NT2/D1 (cell line): ENCODE measurements around the gene PGM1.
"Not testable (repeated sequence)": the region's sequence is repeated elsewhere in the genome, so short reads cannot be mapped to it uniquely, and the experiment has no call there.

ENCODE experiments used
- DNase-seq: peaks from one replicate; pipeline ENCODE4 v3.0.0-alpha.2; 2011; ENCODE audit warnings: low read depth, low spot score
- H3K27me3 ChIP-seq: 2 replicates; pipeline ENCODE4 v1.6.0; 2011; ENCODE audit warnings: mild to moderate bottlenecking; ENCODE audit not compliant: insufficient read length, insufficient read depth
- H3K36me3 ChIP-seq: 2 replicates; pipeline ENCODE4 v1.6.1; 2011; ENCODE audit warnings: mild to moderate bottlenecking, low read length, mixed read lengths; ENCODE audit not compliant: insufficient read depth, insufficient read length
- H3K4me1 ChIP-seq: 2 replicates; pipeline ENCODE4 v1.5.1; 2011; ENCODE audit not compliant: insufficient read depth, insufficient read length
- H3K4me3 ChIP-seq: 2 replicates; pipeline ENCODE4 v1.5.1; 2011; ENCODE audit warnings: low read depth; ENCODE audit not compliant: insufficient read length
- H3K9ac ChIP-seq: 2 replicates; pipeline ENCODE4 v1.6.0; 2011; ENCODE audit warnings: low read depth; ENCODE audit not compliant: insufficient read length
- H3K9me3 ChIP-seq: 2 replicates; pipeline ENCODE4 v1.5.1; 2011; ENCODE audit warnings: mild to moderate bottlenecking, low read length; ENCODE audit not compliant: insufficient read depth
- SUZ12 ChIP-seq: IDR thresholded peaks from 2 replicates; pipeline ENCODE4 v1.6.1; 2011; ENCODE audit not compliant: insufficient read length, insufficient read depth; ENCODE audit errors: extremely low read depth
- YY1 ChIP-seq: IDR thresholded peaks from 2 replicates; pipeline ENCODE4 v1.6.1; 2011; ENCODE audit not compliant: insufficient read length, insufficient read depth
- ZNF274 ChIP-seq: IDR thresholded peaks from 2 replicates; pipeline ENCODE4 v1.6.1; 2011; ENCODE audit warnings: mild to moderate bottlenecking, low read depth, low read length

PGM1 gene

DNA sequence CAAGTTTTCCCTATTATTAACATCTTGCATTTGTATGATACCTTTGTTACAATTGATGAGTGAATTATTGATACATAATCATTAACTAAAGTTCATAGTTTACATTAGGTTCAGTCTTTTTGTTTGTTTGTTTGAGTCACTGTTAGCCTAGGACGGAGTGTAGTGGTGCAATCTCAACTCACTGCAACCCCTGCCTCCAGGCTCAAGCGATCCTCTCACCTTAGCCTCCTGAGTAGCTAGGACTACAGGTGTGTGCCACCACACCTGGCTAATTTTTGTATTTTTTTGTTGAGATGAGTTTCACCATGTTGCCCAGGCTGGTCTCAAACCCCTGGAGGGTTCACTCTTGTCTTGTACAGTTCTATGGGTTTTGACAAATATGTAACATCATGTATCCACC lies 33.9 kb upstream of the PGM1 start:
- DNase-seq: no peak
- no peak for TF ChIP-seq ZNF274
- no peak for TF ChIP-seq YY1
- TF ChIP-seq SUZ12: no peak
- Histone ChIP-seq H3K4me1 (no peaks in the 10 kb centered on the region), H3K9me3 (no peaks in the 10 kb centered on the region), H3K27me3 (no peaks in the 10 kb centered on the region), H3K9ac (no peak overlapping the region), H3K4me3 (no peak overlapping the region), H3K36me3 (no peaks in the 10 kb centered on the region)

DNA sequence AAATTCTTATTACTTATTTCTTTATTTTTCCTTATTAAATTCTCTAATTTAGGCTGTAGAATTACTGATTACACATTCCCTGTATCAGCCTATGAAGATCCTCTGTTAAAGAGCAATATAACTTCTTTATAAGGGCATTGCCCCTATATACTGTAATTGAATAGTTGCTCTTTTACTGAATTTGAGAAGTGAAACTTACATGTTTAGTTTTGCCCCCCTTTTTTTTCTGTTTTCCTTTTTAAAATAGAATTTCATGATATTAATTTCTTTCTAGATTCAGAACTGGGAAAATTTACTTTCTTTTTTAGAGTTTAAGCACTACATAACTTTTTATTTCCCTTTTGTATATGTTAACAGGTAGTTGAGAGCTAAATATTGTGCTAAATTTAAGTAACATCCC lies 29.5 kb upstream of the PGM1 start:
- no peak for DNase-seq
- 0 out of 2 replicates have a peak, but pooled peaks cover 7% of the 10 kb centered on the region for H3K9me3 ChIP-seq
- no peak for TF ChIP-seq YY1
- no peak for TF ChIP-seq SUZ12
- no peak for TF ChIP-seq ZNF274
- no peaks in the 10 kb centered on the region for H3K4me1 ChIP-seq
- no peak overlapping the region for H3K9ac ChIP-seq
- H3K4me3 ChIP-seq: no peak overlapping the region
- H3K27me3 ChIP-seq: no peaks in the 10 kb centered on the region
- H3K36me3 ChIP-seq: no peaks in the 10 kb centered on the region

DNA sequence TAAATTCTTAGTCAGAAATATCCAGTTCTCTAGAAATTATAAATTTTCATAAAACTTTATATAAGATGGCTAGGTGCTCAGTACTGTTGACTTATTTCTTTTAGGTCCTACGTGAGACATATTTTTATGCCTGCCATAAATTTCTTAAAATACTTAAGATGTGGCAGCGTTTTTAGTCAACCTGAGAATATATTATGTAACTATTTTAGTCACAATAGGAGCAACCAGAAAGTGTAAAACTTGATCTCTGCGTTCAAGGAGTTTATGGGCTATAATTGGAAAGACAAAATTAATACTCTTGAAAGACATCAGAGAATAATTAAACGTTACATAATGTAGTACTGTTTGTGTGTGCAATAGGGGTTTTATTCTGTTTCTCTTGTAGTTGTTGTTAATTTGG lies 24.1 kb upstream of the PGM1 start:
- 0 out of 2 replicates have a peak, but pooled peaks cover 7% of the 10 kb centered on the region for H3K9me3 ChIP-seq
- H3K4me1 ChIP-seq: no peaks in the 10 kb centered on the region
- TF ChIP-seq ZNF274: no peak
- TF ChIP-seq YY1: no peak
- TF ChIP-seq SUZ12: no peak
- H3K36me3 ChIP-seq: no peaks in the 10 kb centered on the region
- no peaks in the 10 kb centered on the region for H3K27me3 ChIP-seq
- DNase-seq: no peak
- H3K9ac ChIP-seq: no peak overlapping the region
- no peak overlapping the region for H3K4me3 ChIP-seq

DNA sequence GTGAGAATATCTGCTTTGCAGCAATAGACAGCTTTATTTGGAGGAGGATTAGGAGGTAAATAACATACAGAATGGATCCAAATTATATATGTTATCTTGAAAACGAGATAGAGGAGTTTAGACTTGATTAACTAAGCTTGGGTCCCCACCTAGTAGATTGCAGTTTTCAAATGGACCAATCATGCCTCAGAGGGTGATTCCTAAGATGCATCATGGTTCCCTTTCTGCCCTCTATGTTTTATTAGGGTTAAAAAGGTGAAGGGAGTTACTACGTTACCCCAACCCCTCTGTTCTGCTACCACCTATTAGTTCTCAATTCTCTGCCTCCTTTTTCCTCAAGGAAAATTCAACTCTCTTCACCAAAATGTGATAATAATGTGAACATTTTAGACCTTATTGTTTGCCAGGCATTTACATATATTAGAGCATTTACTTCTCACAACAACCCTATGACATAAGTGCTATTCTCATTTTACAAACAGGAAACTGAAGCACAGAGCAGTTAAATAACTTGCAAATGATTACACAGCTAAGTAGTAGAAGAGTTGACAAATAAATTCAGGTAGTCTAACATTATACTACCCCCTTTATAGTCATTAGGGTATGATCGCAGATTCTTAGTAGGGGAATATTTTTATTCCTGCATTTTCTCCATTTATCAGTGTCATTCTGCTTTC lies 23.4 kb upstream of the PGM1 start:
- TF ChIP-seq ZNF274 (no peak), SUZ12 (no peak), YY1 (no peak)
- 0 out of 2 replicates have a peak, but pooled peaks cover 7% of the 10 kb centered on the region for H3K9me3 ChIP-seq
- no peaks in the 10 kb centered on the region for H3K36me3 ChIP-seq
- no peak for DNase-seq
- H3K4me1 ChIP-seq: no peaks in the 10 kb centered on the region
- H3K4me3 ChIP-seq: no peak overlapping the region
- H3K27me3 ChIP-seq: no peaks in the 10 kb centered on the region
- H3K9ac ChIP-seq: no peak overlapping the region

DNA sequence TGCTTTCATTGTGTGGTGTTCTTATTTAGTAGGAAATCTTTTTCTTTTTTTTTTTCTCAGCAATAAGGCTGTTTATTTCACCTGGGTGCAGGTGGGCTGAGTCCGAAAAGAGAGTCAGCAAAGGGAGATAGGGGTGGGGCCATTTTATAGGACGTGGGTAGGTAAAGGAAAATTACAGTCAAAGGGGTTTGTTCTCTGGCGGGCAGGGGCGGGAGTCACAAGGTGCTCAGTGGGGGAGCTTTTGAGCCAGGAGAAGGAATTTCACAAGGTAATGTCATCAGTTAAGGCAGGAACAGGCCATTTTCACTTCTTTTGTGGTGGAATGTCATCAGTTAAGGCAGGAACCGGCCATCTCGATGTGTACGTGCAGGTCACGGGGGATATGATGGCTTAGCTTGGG lies 20.5 kb upstream of the PGM1 start:
- not testable (repeated sequence) for H3K4me3 ChIP-seq, DNase-seq, H3K27me3 ChIP-seq, H3K9me3 ChIP-seq, H3K9ac ChIP-seq, H3K36me3 ChIP-seq, H3K4me1 ChIP-seq

DNA sequence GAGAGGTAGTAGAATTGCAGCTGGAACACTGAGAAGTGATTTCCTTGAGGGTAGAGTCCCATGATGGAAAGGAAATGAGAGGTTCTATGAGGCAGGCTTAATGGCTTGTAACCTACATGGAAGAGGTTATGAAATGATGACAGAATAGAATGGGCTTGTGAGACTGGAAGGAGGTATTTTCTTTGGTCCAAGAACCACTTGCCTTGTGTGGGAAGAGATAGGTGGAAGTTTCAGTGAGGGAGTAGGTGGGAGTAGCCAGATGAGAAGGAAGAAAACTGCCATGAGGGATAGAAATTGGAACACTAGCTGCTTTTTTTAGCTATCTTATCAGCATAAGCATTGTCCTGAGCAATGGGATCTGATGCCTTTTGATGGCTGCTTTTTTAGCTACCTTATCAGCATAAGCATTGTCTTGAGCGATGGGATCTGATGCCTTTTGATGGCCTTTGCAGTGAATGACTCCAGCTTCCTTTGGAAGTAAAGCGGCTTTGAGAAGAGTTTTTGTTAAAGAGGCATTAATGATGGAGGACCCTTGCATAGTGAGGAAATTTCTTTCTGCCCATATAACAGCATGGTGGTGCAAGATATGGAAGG lies 18.9 kb upstream of the PGM1 start:
- H3K27me3 ChIP-seq, H3K36me3 ChIP-seq, H3K9ac ChIP-seq, H3K4me3 ChIP-seq, H3K4me1 ChIP-seq, H3K9me3 ChIP-seq: not testable (repeated sequence)
- peak; percentile 35 for DNase-seq

DNA sequence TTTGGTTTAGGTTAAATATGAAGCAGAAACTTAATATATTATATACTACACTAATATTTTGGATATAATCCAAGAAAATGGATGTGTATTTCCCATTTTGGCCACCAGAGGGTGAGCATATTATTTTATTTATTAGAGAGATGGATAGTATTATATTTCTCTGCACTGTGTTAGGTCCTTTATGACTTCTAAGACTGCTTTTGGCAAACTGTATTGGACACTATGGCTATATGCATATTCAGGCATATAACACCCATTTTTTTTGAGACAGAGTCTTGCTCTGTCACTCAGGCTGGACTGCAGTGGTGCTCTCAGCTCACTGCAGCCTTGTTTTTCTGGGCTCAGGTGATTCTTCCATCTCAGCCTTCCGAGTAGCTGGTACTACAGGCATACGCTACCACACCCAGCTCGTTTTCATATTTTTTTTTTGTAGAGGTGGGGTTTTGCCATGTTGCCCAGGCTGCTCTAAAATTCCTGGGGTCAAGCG lies 17.8 kb upstream of the PGM1 start:
- TF ChIP-seq ZNF274 (no peak), SUZ12 (no peak), YY1 (no peak)
- no peaks in the 10 kb centered on the region for H3K36me3 ChIP-seq
- H3K4me3 ChIP-seq: no peak overlapping the region
- H3K9me3 ChIP-seq: peaks cover 4% of the 10 kb centered on the region
- no peaks in the 10 kb centered on the region for H3K4me1 ChIP-seq
- no peak for DNase-seq
- H3K9ac ChIP-seq: no peak overlapping the region
- no peaks in the 10 kb centered on the region for H3K27me3 ChIP-seq

DNA sequence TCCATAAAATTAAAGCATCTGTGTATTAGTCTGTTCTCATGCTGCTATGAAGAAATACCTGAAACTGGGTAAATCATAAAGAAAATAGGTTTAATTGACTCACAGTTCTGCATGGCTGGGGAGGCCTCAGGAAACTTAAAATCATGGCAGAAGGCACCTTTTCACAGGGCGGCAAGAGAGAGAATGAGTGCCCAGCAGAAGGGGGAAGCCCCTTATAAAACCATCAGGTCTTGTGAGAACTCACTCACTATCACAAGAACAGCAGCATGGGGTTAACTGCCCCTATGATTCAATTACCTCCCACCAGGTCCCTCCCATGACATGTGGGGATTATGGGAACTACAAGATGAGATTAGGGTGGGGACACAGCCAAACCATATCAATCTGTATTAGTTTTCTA lies 6.9 kb upstream of the PGM1 start:
- H3K4me3 ChIP-seq, H3K27me3 ChIP-seq, H3K4me1 ChIP-seq, DNase-seq, H3K36me3 ChIP-seq, H3K9ac ChIP-seq: not testable (repeated sequence)
- peaks cover 20% of the 10 kb centered on the region for H3K9me3 ChIP-seq
